ENCODE measurements around the gene PPM1E.

PPM1E gene

DNA sequence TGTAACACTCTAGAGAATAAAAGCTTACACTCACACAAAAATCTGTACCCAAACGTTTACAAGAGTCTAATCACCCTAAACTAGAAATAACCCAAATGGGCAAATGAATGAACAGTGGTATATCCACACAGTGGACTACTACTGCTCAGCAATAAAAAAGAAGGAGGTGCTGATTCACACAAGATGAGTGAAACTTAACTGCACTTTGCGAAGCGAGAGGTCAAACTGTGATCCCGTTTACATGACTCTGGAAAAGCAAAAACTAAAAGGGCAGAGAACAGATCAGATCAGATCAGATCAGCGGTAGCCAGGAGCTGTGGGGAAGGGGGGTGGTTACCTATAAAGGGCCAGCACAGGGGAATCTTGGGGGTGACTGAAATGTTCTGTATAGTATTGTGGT, 237.7 kb downstream of the PPM1E start:
- in situ Hi-C loops (cut with MboI; ENCODE audit: low sequenced_read_pairs, unreplicated experiment) = no loop called here
- no peak for DNase-seq (ENCODE audit: low spot score)
- TF ChIP-seq, protein P1, sequence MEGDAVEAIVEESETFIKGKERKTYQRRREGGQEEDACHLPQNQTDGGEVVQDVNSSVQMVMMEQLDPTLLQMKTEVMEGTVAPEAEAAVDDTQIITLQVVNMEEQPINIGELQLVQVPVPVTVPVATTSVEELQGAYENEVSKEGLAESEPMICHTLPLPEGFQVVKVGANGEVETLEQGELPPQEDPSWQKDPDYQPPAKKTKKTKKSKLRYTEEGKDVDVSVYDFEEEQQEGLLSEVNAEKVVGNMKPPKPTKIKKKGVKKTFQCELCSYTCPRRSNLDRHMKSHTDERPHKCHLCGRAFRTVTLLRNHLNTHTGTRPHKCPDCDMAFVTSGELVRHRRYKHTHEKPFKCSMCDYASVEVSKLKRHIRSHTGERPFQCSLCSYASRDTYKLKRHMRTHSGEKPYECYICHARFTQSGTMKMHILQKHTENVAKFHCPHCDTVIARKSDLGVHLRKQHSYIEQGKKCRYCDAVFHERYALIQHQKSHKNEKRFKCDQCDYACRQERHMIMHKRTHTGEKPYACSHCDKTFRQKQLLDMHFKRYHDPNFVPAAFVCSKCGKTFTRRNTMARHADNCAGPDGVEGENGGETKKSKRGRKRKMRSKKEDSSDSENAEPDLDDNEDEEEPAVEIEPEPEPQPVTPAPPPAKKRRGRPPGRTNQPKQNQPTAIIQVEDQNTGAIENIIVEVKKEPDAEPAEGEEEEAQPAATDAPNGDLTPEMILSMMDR (IDR thresholded peaks at IDR 0.05; ENCODE audit: borderline replicate concordance, control extremely low read depth, extremely low read depth, insufficient read depth, missing control alignments) = no peak

DNA sequence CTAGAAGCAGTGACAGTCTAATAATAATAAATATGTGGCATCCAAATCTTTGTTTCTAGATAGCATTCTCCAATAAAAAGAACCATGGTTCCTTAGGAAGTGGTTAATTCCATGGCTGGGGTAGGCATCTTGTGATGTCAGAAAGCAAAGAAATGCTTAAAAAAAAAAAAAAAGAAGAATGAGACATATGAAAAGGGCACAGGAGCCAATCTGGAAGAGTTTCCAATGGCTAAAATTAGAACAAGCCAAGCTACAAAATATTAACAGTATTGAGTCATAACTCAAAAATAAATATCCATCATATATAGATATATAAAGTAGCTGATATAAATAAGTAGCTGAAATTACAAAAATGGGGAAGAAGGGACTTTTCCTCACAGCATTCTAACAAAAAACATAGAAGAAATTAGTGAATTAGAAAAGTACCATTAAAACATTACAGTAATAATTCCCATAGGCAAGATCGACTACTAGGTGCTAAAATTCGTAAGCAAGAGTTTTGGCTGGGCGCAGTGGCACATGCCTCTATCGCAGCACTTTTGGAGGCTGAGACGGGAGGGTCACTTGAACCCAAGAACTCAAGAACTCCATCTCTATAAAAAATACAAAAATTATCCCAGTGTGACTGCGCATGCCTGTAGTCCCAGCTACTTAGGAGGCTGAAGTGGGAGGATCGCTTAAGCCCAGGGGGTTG, 239.7 kb downstream of the PPM1E start:
- TF ChIP-seq, protein P1 (IDR thresholded peaks at IDR 0.05; ENCODE audit: borderline replicate concordance, control extremely low read depth, extremely low read depth, insufficient read depth, missing control alignments) = no peak
- no peak for DNase-seq (ENCODE audit: low spot score)
- in situ Hi-C loops (cut with MboI; ENCODE audit: low sequenced_read_pairs, unreplicated experiment) = no loop called here

DNA sequence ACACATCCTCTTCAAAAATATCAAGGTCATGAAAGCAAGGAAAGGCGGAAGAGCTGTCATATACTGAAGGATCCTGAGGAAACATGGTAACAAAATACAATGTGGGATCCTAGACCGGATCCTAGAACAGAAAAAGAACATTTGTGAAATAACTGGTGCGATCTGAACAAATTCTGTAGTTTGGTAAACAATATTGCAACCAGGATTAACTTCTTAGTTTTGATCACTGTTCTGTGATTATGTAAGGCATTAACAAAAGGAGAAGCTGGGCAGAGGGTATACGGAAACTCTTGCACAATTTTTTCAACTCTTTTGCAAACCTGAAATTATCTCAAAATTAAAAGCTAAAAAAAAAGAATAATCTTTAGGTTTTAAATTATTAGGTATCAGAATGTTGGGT, 241.3 kb downstream of the PPM1E start:
- TF ChIP-seq, protein P1 (IDR thresholded peaks at IDR 0.05; ENCODE audit: borderline replicate concordance, control extremely low read depth, extremely low read depth, insufficient read depth, missing control alignments) = no peak
- no peak for DNase-seq (ENCODE audit: low spot score)
- in situ Hi-C loops (cut with MboI; ENCODE audit: low sequenced_read_pairs, unreplicated experiment) = no loop called here

DNA sequence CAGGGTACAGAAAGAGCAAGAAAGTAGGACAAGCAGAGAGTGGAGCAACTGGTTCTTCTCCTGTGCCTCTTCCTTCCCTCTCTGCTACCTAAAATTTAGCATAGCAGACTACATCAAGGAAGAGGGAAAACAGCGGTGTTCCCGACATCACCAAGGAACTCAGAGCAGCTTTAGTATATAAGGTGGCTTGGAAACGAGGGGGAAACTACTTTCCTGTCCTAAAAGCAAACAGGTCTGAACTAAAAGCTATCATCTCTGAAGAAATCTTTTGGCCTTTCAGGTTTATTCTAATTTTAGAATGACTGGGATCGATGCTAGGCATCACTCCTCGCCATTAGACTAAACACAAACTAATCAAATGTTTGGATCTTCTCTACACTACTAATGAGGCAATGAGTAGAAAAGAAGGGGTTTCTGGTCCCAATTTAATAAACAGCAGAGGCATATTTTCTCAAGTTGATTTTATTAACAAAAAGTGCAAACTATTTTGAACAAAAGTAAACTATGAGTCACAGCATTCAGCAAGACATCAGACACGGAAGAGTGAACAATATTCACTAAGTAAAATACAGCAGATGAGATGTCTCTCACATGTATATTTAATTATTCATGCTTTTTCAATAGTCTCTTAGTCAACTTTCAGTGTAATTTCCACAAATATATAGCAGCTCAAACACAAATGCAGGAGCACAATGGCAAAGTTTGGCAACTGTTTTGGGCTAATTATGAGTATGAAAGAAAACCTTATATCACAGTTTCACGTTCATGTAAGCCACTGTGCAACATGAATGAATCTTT, 242.3 kb downstream of the PPM1E start:
- DNase-seq (ENCODE audit: low spot score) = no peak
- TF ChIP-seq, protein P1 (IDR thresholded peaks at IDR 0.05; ENCODE audit: borderline replicate concordance, control extremely low read depth, extremely low read depth, insufficient read depth, missing control alignments) = no peak
- in situ Hi-C loops (cut with MboI; ENCODE audit: low sequenced_read_pairs, unreplicated experiment) = no loop called here

DNA sequence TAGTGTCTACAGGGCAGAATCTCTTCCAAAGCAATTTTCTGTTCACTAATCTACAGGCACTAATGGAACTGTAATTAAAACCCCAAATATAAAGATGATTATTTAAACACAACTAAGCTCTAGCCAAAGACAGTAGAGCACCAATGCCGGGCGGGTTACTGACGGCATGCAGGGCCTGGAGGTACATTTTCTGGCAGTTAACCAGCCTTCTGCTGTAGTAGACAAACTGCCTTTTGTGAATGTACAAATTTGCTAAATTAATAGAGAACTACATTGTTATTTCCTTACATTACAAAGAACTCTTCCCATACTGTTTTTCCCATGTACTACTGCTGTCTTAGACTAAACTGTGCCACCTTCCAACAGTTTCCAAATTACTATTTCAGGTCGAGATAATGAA, 243.2 kb downstream of the PPM1E start:
- TF ChIP-seq, protein P1 (IDR thresholded peaks at IDR 0.05; ENCODE audit: borderline replicate concordance, control extremely low read depth, extremely low read depth, insufficient read depth, missing control alignments) = no peak
- in situ Hi-C loops (cut with MboI; ENCODE audit: low sequenced_read_pairs, unreplicated experiment) = no loop called here
- DNase-seq (ENCODE audit: low spot score) = no peak

DNA sequence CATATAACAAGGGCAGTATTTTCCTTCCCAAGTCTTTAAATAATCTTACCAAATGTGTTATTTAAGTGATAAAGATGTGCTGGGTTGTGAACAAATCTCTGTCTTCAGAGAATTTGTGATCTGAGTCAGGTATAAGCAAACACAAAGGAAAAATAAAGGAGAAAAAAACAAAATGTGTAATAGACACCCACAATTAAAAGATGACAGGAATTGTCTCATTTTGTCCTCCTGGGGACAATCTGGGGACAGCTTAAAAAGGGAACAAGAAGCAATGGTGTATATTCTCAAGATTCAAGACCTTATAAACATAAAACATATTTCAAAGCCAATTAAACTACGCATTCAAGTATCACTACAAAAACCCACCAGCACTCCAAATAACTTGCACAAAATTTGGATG, 243.8 kb downstream of the PPM1E start:
- DNase-seq (ENCODE audit: low spot score) = no peak

More for the DNA sequence above, 243.8 kb downstream of the PPM1E start:
- in situ Hi-C loops (cut with MboI; ENCODE audit: low sequenced_read_pairs, unreplicated experiment) = no loop called here
- TF ChIP-seq, protein P1 (IDR thresholded peaks at IDR 0.05; ENCODE audit: borderline replicate concordance, control extremely low read depth, extremely low read depth, insufficient read depth, missing control alignments) = no peak
